HG03039 (cell line): ENCODE results near the gene RASSF10.
"Not testable (repeated sequence)": the region's sequence is repeated elsewhere in the genome, so short reads cannot be mapped to it uniquely, and the experiment has no call there.

Source experiments
- ATAC-seq: cut with Tn5 transposase; IDR thresholded peaks from one replicate; pipeline ENCODE4 v1.9.1; 2021; ENCODE audit warnings: mild to moderate bottlenecking, moderate library complexity; ENCODE audit not compliant: unreplicated experiment

RASSF10 gene

DNA sequence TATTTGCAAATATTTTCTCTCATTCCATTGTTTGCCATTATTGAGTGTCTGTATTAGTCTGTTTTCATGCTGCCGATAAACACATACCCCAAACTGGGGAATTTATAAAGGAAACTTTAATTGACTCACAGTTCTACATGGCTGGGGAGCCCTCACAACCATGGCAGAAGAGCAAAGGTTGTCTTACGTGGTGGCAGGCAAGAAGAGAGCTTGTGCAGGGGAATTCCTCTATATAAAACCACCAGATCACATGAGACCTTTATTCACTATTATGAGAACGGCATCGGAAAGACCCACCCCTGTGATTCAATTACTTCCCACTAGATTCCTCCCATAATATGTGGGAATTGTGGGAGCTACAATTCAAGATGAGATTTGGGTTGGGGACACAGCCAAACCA is 10.2 kb downstream of the RASSF10 start:
- ATAC-seq, result no peak

- no peak for ATAC-seq
Measured at GRCh38 chr11:13023423-13023822, 14.3 kb downstream of the RASSF10 start.

DNA sequence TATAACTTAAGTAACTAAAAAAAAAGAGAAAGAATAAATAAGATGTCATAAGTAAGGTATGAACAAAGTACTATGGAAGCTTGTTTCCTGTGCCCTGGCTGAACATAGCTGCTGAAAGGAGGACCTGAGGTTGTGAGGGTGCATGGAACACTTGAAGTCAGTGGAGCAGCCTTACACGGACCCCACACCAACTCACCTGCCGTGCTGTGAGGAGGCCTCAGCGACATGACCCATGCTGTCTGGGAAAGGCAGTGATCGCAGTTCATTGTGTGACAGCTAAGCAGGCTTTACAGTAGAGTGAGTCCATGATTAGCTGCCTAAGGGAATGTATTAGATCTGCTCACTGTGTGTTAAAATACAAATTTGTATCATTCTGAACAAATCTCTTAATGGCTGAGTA is 17.6 kb downstream of the RASSF10 start:
- no peak for ATAC-seq

DNA sequence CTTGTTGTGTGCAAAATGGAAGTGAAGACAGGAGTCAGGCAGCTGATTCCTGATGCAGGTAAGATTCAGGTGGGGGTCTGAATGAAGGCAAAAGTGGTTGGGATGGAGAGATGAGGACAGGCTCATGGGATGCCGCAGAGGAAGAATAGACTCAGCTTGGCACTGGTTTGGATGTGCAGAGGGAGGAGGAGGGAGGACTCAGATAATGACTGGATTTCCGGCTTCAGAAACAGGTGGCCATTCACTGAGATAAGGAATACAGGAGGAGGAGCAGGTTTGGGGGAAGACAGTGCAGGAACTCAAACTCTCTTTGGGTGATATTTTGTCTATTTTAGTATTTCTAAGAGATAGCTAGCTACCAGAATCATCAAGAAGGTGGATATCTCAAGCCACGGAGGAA is 19.2 kb downstream of the RASSF10 start:
- no peak for ATAC-seq

- no peak for ATAC-seq
Measured at GRCh38 chr11:13029872-13030271, 20.8 kb downstream of the RASSF10 start.

- no peak for ATAC-seq
Measured at GRCh38 chr11:13030857-13031256, 21.7 kb downstream of the RASSF10 start.

- ATAC-seq, result no peak
Measured at GRCh38 chr11:13031349-13031748, 22.2 kb downstream of the RASSF10 start.

DNA sequence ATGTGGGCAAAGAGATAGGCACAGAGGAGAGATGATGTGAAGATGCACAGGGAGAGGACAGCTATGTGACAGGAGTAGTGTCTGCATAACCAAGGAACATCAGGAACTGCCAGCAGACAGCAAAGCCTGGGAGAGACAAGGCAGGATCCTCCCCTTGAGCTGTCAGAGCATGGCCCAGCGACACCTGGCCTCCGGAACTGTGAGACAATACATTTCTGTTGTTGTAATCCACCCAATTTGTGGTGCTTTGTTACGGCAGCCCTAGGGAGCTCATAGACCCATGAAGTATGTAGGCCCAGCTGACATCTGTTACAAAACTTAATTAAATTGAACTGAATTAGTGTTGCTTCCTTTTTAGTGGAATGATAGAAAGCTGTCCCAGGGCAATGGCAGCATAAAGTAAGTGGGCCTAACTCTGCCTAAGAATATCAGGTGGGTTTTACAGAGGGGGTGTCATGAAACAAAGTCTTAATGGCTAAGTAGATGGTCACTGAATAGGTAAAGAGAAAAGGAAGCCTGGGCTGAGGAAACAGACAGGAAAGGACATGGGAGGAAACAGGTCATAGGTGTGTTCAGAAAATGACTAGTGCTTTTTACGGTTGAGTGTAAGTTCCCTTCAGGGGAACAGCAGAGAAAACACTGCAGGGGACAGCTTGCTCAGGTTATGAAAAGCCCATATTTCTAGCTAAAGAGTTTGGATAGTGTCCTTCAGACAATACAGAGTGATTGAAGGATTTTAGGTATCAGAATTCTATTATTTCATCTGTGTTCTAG is 24.8 kb downstream of the RASSF10 start:
- no peak for ATAC-seq

DNA sequence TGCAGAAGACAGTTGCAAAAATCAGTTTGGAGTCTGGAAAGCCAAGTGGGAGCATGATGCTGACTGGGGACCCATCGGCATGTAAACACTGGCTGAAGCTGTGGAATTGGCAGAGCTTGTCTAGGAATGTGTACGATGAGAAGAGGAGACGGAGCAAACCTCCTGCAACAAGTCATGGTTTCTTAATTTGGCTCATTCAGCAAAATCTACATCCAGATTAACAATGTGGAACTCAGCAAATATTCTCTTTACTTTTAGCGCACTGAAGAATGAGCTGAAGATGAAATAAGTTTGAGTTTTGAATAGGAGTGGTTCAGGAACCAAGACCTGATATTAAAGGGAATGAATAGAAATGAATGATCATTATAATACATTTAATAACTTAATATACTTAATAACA is 26.6 kb downstream of the RASSF10 start:
- ATAC-seq, result no peak

GRCh38 chr11:13036235-13036634 is 27.1 kb downstream of the RASSF10 start:
- ATAC-seq, result no peak

GRCh38 chr11:13038366-13038765 is 29.2 kb downstream of the RASSF10 start:
- no peak for ATAC-seq

DNA sequence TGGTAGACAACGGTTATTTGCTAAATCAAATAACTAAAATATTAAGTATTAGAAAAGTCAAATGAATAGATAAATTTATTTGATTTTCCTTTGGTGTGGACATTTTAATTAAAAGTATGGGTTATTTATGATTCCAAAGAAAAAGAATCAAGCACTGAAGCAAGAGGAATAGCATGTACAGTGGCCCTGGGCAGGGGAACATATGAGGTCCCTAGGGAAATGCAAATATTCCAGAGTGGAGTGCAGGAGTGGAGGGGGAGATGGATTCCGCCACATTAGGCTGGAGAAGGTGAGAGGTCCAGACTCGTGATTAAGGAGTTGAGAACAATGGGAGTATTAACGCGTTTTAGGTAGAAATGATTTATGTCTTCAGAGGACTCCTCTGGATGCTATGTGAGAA is 30.0 kb downstream of the RASSF10 start:
- ATAC-seq, result no peak

- ATAC-seq, result no peak
Measured at GRCh38 chr11:13040969-13041561, 31.9 kb downstream of the RASSF10 start.

DNA sequence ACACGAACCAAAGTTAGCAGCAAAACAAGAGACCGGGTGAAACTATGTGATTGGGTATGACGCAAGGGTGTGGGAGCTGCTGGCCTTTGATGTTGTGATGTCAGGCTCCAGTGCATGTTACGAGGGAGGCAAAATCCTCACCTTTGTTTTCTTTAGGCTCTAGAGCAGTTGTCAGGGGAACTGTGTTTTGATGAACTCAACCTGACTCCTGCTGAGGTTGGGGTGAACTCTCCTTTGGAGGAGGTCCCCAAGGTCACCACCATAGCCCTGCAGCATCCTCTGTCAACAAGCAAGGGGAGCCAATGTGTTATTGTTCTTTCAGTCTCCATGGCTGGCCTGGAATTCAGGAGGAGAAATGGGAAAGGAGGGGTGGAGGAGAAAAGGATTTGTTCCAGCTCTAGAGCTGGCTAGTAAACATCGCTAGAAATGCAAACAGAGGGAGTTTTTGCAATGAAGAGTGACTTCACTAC is 33.8 kb downstream of the RASSF10 start:
- no peak for ATAC-seq

DNA sequence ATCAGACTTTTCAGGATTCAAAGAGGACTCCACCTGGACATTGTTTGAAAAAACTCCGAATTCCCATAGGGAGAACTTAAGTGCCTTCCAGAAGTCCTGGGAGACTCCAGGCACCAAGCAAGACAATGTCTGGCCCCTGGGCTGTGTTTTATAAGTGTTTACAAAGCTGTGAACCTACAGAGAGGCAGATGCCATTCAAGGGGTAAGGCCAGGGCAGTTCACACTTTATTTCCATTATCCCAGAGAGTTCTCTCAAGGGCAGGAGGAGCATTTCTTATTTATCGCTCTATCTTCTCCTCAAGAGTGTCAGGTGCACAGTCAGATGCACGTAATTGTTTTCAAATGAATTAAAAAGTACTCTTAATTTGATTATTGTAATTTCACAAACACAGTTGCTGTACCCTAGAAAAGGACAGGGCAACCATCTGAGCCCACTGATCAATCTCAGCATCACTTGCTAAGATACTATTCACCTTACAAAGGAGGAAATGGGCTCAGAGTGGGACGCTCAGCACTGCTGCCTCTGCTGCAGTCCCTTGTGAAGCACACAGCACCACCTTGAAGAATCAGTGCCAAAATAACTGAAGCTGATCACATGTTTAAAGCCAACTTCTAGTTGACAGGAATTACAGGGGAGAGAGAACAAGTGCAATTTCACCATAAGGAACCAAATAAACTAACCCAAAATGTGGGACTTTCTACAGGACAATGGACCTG is 35.0 kb downstream of the RASSF10 start:
- no peak for ATAC-seq

GRCh38 chr11:13045089-13045488 is 36.0 kb downstream of the RASSF10 start:
- ATAC-seq, result not testable (repeated sequence)

DNA sequence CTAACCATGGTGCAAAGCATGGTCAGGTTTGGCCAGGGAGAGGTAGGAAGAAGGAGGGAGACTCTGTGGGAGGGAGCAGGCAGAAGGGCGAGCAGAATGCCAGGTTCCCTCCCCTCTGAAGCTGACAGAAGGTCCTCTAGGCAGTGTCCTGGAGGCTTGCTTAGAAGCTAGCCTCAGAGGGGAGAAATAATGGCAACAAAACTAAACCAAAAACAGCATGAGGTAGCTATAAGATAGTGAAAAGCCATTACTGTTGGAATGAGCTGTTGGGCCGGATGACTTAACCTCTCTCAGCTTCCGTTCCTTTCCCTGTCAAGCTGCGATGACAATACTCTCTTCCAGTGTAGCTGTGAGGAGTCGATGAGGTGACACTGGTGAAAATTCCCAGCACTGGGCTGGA is 36.6 kb downstream of the RASSF10 start:
- ATAC-seq, result no peak

DNA sequence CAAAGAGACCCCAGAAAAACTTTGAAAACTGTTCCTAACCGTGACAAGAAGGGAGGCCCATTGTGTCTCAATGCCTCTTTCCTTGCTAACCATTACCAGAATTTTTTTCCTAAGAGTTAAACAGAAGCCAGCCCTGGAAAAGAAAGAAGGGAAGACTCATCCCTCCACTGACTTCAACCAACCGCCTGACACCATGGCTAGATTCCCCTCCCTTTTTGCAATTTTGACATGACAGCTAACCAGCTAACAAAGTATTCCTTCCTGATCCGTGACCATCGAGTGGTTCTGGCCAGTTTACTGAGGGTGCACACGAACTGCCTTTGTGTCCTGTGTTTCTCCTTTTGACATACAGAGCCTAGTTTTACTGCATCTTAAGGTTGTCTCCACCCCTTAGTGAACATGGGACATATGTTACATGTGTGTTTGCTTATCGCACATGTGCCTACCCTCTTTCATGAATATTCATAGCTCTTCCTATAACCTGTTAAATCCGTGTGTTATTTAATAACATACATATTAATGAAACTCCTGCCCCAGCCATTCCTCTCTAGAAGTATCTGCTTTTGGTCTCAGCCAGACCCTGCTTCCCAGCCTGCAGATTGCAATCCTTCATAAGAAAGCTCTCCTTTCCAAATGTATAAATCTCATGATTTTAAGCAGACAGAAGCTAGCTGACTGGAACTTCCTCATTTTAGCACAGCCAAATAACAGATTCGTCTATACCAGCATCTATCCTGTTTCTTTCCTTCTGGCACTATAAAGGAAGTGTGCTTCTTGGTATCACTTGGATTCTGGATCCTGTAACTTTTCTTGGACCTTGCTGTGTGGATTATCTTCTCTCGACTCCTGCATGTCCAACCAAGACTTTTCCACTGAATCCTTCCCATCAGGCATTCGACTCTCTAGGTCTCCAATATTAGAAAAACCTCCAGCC is 37.8 kb downstream of the RASSF10 start:
- no peak for ATAC-seq

- ATAC-seq, result no peak
Measured at GRCh38 chr11:13047884-13048283, 38.8 kb downstream of the RASSF10 start.

DNA sequence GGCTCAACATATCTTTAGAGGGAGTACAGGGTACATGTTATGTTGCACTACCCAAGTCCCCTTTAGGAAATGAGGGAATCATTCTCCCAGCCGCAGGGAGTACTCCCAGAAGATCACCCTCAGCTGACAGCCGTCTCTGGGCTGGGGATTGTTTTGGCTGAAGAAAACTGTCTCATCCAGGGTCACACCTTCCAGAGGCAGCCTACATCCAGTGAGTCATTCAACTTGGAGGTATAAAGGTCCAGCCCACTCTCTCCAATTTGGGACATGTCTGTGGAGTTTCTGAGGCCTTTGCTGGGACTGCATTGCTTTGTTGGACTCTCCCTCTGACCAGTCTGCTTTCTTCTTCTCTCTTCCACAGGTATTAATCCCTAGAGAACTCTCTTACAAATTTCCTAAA is 42.1 kb downstream of the RASSF10 start:
- no peak for ATAC-seq

GRCh38 chr11:13052130-13052571 is 43.0 kb downstream of the RASSF10 start:
- no peak for ATAC-seq
